Nephron (organoid): Measurements from ENCODE around the gene TPRN.
"Not testable (repeated sequence)": the region's sequence is repeated elsewhere in the genome, so short reads cannot be mapped to it uniquely, and the experiment has no call there.

ENCODE experiments used
- H3K27ac Mint-ChIP-seq, 3 experiments: 2 replicates each; pipeline ENCODE4 v1.8.0; 2020; ENCODE audit warnings: mixed read lengths in 3 of 3, mild to moderate bottlenecking in 2 of 3, moderate library complexity in 1 of 3
- H3K27me3 Mint-ChIP-seq: 2 replicates; pipeline ENCODE4 v1.8.0; 2021; ENCODE audit warnings: low read depth, mild to moderate bottlenecking, moderate library complexity, mixed read lengths
- H3K36me3 Mint-ChIP-seq: 2 replicates; pipeline ENCODE4 v1.8.0; 2020; ENCODE audit warnings: low read depth, mixed read lengths
- H3K4me1 Mint-ChIP-seq: 2 replicates; pipeline ENCODE4 v1.8.0; 2020; ENCODE audit warnings: mixed read lengths
- H3K4me3 Mint-ChIP-seq, 3 experiments: 2 replicates each; pipeline ENCODE4 v1.8.0; 2020; ENCODE audit warnings: mild to moderate bottlenecking in 3 of 3, mixed read lengths in 3 of 3, moderate library complexity in 2 of 3
- H3K9me3 Mint-ChIP-seq: 2 replicates; pipeline ENCODE4 v1.8.0; 2020; ENCODE audit warnings: mixed read lengths
- TF ChIP-seq, protein P1 (sequence below), 3 experiments: fragments of 200-600 bp; sonication (generic); IDR thresholded peaks; one replicate each; pipeline ENCODE4 v1.5.0; 2021; ENCODE audit warnings: antibody characterized with exemption in 3 of 3; ENCODE audit not compliant: unreplicated experiment in 3 of 3

Gene TPRN

DNA sequence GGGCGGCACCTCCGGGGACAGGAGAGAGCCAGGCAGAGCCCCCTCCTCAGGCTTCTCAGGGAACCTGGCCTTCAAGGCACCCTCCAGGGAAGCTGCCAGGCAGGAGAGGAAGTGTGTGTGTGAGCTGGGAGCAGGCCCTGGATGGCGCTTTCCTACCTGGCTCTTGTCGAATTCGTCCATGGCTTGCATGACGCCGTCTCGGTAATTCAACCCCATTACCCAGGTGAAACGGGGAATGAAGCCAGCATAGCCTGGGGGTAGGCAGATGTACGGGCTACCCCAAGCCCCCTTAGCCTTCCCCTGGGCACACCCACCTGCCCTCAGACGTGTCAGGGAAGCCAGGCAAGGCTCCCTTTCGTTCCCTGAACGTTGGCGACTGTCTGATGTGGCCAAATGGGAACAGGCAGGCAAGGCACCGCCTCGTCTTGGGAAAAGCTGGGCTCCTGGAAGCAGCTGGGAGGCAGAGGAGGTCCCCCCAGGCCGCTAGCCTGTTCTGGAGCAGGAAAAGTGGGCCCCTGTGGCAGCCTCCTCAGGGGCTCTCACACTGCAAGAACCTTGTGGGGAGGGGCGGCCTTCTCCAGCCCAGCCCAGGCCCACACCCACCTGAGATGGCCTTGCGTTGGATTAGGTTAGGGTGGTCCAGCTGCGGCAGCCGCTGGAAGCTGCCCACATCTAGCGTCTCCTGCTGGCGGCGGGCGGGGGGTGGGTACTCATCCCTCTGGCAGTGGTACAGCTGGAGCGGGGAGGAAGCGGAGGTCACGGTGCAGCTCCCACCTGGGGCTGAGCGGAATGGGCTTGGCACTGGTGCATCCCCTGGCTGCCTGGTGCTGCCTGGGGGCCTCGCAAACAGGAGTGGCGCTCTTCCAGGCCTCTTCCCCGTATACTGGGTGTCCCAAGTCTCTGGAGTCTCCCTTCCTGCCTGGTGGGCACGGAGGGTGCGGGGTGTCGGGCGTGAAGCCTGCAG is 44.2 kb upstream of the TPRN start:
- H3K9me3 Mint-ChIP-seq = no peaks in the 10 kb centered on the region
- peaks cover 24% of the 10 kb centered on the region for H3K4me1 Mint-ChIP-seq
- H3K27me3 Mint-ChIP-seq = no peaks in the 10 kb centered on the region

DNA sequence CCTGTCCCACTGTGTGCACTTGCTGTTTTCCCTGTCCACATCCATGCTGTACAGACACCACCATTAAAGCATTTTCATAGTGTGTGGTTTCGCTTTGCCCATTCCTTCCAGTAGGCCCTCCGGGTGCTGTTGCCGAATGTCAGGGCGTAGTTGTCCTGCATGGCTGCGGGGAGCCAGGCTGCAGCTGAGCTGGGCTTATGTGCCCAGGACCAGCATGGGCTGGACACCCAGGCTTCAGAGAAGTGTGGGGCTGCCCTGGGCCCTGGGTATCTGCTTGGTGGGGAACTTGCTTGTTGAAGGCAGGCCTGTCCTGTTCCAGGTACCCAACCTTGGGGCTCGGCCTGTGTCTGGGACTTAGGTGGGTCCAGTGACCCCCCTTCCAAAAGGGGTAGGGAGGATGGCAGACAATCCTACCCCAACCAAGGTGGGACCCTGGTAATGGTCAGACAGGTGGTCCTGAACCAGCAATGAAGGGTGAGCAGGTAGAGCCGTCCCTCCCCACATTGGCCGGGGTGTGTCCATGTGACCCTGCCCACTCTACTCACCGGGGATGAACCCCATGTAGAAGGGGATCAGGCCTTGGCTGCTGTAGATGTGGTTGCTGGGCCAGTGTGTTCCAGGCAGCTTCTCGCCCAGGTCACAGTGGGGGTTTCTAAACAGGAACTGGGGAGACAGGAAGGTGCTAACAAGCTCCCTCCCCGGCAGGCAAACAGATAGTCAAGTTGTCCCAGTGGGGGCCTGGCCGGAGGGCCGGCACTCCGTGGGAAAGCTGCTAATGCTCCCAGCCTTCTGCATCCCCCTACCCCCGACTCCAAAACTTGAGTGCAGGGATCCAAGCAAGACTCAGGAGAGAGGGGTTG is 43.3 kb upstream of the TPRN start:
- peaks cover 27% of the 10 kb centered on the region for H3K4me1 Mint-ChIP-seq
- TF ChIP-seq, protein P1, sequence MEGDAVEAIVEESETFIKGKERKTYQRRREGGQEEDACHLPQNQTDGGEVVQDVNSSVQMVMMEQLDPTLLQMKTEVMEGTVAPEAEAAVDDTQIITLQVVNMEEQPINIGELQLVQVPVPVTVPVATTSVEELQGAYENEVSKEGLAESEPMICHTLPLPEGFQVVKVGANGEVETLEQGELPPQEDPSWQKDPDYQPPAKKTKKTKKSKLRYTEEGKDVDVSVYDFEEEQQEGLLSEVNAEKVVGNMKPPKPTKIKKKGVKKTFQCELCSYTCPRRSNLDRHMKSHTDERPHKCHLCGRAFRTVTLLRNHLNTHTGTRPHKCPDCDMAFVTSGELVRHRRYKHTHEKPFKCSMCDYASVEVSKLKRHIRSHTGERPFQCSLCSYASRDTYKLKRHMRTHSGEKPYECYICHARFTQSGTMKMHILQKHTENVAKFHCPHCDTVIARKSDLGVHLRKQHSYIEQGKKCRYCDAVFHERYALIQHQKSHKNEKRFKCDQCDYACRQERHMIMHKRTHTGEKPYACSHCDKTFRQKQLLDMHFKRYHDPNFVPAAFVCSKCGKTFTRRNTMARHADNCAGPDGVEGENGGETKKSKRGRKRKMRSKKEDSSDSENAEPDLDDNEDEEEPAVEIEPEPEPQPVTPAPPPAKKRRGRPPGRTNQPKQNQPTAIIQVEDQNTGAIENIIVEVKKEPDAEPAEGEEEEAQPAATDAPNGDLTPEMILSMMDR (IDR thresholded peaks at IDR 0.05; ENCODE audit: unreplicated experiment in 3 of 3) = no peak
- H3K27me3 Mint-ChIP-seq = no peaks in the 10 kb centered on the region

More for the DNA sequence above, 44.2 kb upstream of the TPRN start:
- H3K36me3 Mint-ChIP-seq = peaks cover 19% of the 10 kb centered on the region
- H3K27ac Mint-ChIP-seq = peak overlapping the region in 1 of 3 experiments; percentile 61
- peak overlapping the region in 2 of 3 experiments; percentile 17 to 89 for H3K4me3 Mint-ChIP-seq
- TF ChIP-seq, protein P1 (IDR thresholded peaks at IDR 0.05; ENCODE audit: unreplicated experiment in 3 of 3) = no peak

DNA sequence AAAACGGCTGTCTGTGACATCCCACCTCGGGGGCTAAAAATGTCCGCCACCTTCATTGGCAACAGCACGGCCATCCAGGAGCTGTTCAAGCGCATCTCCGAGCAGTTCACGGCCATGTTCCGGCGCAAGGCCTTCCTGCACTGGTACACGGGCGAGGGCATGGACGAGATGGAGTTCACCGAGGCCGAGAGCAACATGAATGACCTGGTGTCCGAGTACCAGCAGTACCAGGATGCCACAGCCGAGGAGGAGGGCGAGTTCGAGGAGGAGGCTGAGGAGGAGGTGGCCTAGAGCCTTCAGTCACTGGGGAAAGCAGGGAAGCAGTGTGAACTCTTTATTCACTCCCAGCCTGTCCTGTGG is 42.7 kb upstream of the TPRN start:
- H3K9me3 Mint-ChIP-seq, H3K27me3 Mint-ChIP-seq: not testable (repeated sequence)
- H3K4me3 Mint-ChIP-seq = peak overlapping the region; percentile 89 to 96 (median 93)
- peak overlapping the region in 1 of 3 experiments; percentile 65 for H3K27ac Mint-ChIP-seq
- peaks cover 19% of the 10 kb centered on the region for H3K36me3 Mint-ChIP-seq
- peaks cover 31% of the 10 kb centered on the region for H3K4me1 Mint-ChIP-seq

More for the DNA sequence above, 43.3 kb upstream of the TPRN start:
- H3K36me3 Mint-ChIP-seq = peaks cover 19% of the 10 kb centered on the region
- no peaks in the 10 kb centered on the region for H3K9me3 Mint-ChIP-seq
- H3K4me3 Mint-ChIP-seq = peak overlapping the region; percentile 89 to 96 (median 93)
- peak overlapping the region in 2 of 3 experiments; percentile 61 to 65 for H3K27ac Mint-ChIP-seq

DNA sequence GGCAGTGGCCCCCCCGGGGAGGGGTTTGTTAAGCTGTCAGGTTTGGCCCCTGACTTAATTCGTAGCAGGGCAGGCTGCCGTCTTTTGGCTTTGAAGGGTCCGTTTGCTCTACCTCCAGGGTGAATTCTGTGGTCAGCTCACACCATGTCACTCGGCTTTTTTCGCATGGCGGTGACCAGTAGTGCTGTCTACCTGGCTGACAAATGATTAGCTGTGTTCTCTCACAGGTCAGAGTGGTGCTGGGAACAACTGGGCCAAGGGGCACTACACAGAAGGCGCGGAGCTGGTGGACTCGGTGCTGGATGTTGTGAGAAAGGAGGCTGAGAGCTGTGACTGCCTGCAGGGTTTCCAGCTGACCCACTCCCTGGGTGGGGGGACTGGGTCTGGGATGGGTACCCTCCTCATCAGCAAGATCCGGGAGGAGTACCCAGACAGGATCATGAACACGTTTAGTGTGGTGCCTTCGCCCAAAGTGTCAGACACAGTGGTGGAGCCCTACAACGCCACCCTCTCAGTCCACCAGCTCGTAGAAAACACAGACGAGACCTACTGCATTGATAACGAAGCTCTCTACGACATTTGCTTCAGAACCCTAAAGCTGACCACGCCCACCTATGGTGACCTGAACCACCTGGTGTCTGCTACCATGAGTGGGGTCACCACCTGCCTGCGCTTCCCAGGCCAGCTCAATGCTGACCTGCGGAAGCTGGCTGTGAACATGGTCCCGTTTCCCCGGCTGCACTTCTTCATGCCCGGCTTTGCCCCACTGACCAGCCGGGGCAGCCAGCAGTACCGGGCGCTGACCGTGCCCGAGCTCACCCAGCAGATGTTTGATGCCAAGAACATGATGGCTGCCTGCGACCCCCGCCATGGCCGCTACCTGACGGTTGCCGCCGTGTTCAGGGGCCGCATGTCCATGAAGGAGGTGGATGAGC is 42.0 kb upstream of the TPRN start:
- no peaks in the 10 kb centered on the region for H3K27me3 Mint-ChIP-seq

DNA sequence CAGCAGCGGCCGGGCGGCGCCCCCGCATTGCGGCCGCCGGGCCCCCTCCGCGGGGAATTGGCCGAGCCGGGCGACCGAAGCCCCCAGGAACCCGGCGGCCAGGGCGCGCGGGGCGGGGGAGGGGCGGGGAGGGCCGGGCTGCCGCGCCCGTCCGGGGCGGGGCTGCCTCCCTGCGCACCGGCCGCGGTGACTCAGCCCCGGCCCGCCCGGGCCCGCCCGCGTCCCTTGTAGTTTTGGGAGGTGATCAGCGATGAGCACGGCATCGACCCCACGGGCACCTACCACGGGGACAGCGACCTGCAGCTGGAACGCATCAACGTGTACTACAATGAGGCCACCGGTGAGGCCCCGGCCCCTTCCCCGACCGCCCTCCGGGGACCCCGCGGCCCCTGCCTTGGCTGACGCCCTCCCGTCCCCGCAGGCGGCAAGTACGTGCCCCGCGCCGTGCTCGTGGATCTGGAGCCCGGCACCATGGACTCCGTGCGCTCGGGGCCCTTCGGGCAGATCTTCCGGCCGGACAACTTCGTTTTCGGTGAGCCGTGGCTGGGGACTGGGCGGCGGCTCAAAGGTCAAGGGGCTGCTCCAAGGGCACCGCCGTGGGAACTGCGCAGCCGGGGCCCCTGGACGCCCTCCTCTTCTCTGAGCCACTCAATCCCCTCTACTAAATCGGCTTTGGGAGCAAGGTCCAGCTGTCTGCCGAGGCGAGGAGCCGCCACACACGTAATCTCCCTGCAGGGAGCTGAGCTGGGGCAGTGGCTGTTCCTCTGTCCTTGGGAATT is 41.1 kb upstream of the TPRN start:
- TF ChIP-seq, protein P1 (IDR thresholded peaks at IDR 0.05; ENCODE audit: unreplicated experiment in 3 of 3) = no peak
- H3K4me3 Mint-ChIP-seq = peak overlapping the region; percentile 89 to 96 (median 93)
- peak overlapping the region; percentile 73 to 95 (median 74) for H3K27ac Mint-ChIP-seq
- H3K4me1 Mint-ChIP-seq = peaks cover 34% of the 10 kb centered on the region
- H3K9me3 Mint-ChIP-seq = no peaks in the 10 kb centered on the region
- peaks cover 19% of the 10 kb centered on the region for H3K36me3 Mint-ChIP-seq
- no peaks in the 10 kb centered on the region for H3K27me3 Mint-ChIP-seq

More for the DNA sequence above, 42.0 kb upstream of the TPRN start:
- TF ChIP-seq, protein P1 (IDR thresholded peaks at IDR 0.05; ENCODE audit: unreplicated experiment in 3 of 3) = no peak
- Mint-ChIP-seq H3K4me3 (peak overlapping the region; percentile 89 to 96 (median 93)), H3K27ac (peak overlapping the region; percentile 13 to 90 (median 74)), H3K4me1 (peaks cover 34% of the 10 kb centered on the region), H3K9me3 (no peaks in the 10 kb centered on the region), H3K36me3 (peaks cover 19% of the 10 kb centered on the region)
